TTC549 (cell line): ENCODE data around the gene MTREX.

ENCODE experiments used
- FAIRE-seq: peaks from 2 replicates; lab custom pipeline; 2012; peaks lifted over from hg19 to GRCh38; lab: Jason Lieb, UNC

The MTREX gene

GRCh38 chr5:55432549-55432948, 124.8 kb downstream of the MTREX start:
- no peak for FAIRE-seq

- FAIRE-seq: no peak
Measured at GRCh38 chr5:55437452-55437851, 129.7 kb downstream of the MTREX start.

- FAIRE-seq: no peak
Measured at GRCh38 chr5:55437859-55438206, 130.0 kb downstream of the MTREX start.

GRCh38 chr5:55438998-55439397, 131.2 kb downstream of the MTREX start:
- FAIRE-seq: no peak

- no peak for FAIRE-seq
Measured at GRCh38 chr5:55440188-55440646, 132.4 kb downstream of the MTREX start.

GRCh38 chr5:55441107-55441771, 133.4 kb downstream of the MTREX start:
- no peak for FAIRE-seq

- no peak for FAIRE-seq
Measured at GRCh38 chr5:55441954-55442353, 134.2 kb downstream of the MTREX start.

GRCh38 chr5:55445791-55446190, 138.0 kb downstream of the MTREX start:
- FAIRE-seq: no peak

GRCh38 chr5:55446640-55447351, 139.0 kb downstream of the MTREX start:
- FAIRE-seq: no peak

GRCh38 chr5:55450050-55450765, 142.4 kb downstream of the MTREX start:
- no peak for FAIRE-seq

GRCh38 chr5:55451976-55452375, 144.2 kb downstream of the MTREX start:
- FAIRE-seq: no peak

GRCh38 chr5:55453211-55453610, 145.4 kb downstream of the MTREX start:
- no peak for FAIRE-seq

GRCh38 chr5:55454282-55454681, 146.5 kb downstream of the MTREX start:
- no peak for FAIRE-seq

GRCh38 chr5:55456216-55456895, 148.6 kb downstream of the MTREX start:
- FAIRE-seq: no peak

- no peak for FAIRE-seq
Measured at GRCh38 chr5:55459572-55459971, 151.8 kb downstream of the MTREX start.

GRCh38 chr5:55463613-55464012, 155.8 kb downstream of the MTREX start:
- no peak for FAIRE-seq

GRCh38 chr5:55467862-55468551, 160.2 kb downstream of the MTREX start:
- no peak for FAIRE-seq

- FAIRE-seq: no peak
Measured at GRCh38 chr5:55469839-55470238, 162.1 kb downstream of the MTREX start.

- no peak for FAIRE-seq
Measured at GRCh38 chr5:55470282-55470681, 162.5 kb downstream of the MTREX start.

GRCh38 chr5:55471468-55471867, 163.7 kb downstream of the MTREX start:
- no peak for FAIRE-seq

GRCh38 chr5:55472642-55473041, 164.9 kb downstream of the MTREX start:
- FAIRE-seq: no peak
